ENCODE results near the gene PIK3C2B. TPM values are rescaled to one million over a fixed set of nuclear protein-coding genes. Genes with fewer than 3 reads are reported as not detected.

PIK3C2B gene
- total and polyA plus RNA-seq, 5 donors from 2014 or later = 0.90 to 39.5 (median 1.9) TPM

Other genes with a start within 250 kb of the PIK3C2B start
- gene PLEKHA6, start 134.9 kb downstream of the PIK3C2B start, total RNA-seq = 0.17 TPM
- gene PLEKHA6, start 134.9 kb downstream of the PIK3C2B start, polyA plus RNA-seq = not detected
- 239 TPM for gene PPP1R15B, start 83.0 kb downstream of the PIK3C2B start, total RNA-seq
- 10 to 100 TPM; 13.2 to 24.2 (median 21.1) TPM for gene PPP1R15B, start 83.0 kb downstream of the PIK3C2B start, polyA plus RNA-seq
- gene MDM4, start 21.6 kb upstream of the PIK3C2B start, total RNA-seq = 263 TPM
- gene MDM4, start 21.6 kb upstream of the PIK3C2B start, polyA plus RNA-seq = 10 to 100 TPM; 10.0 to 20.0 (median 11.3) TPM
- gene LRRN2, start 190.9 kb upstream of the PIK3C2B start, total RNA-seq = not detected
- gene LRRN2, start 190.9 kb upstream of the PIK3C2B start, polyA plus RNA-seq = under 1 TPM in 2 of 4 donors, not detected in 2; 0.02 to 0.03 TPM

All from CD4-positive, CD25-positive, alpha-beta regulatory T cell (primary cell).